Measurements from ENCODE around the gene ZNRF3. TPM values are rescaled to one million over a fixed set of nuclear protein-coding genes. Genes with fewer than 3 reads are reported as not detected.
"Not testable (repeated sequence)": the region's sequence is repeated elsewhere in the genome, so short reads cannot be mapped to it uniquely, and the experiment has no call there.

ZNRF3 gene
- total RNA-seq, 4 donors from 2014 or later: 17.2 to 22.8 (median 19.5) TPM

GRCh38 chr22:29004647-29005371 is 121.4 kb downstream of the ZNRF3 start:
- DNase-seq (ENCODE audit: low spot score in 2 of 2): no peak
- H3K4me3 ChIP-seq (ENCODE audit: low read depth, poor library complexity, severe bottlenecking): no peak overlapping the region
- TF ChIP-seq CTCF (IDR thresholded peaks at IDR 0.05) (no peak), POLR2A (IDR thresholded peaks at IDR 0.05) (no peak)
- WGBS, 2 donors: 32 to 37% methylated on average over 19 to 20 of the region's 20 CpGs
- intact Hi-C loops (cut with DNase I; ENCODE audit: low total_unique reads): no loop called here

GRCh38 chr22:29005754-29006153 is 122.4 kb downstream of the ZNRF3 start:
- 79 to 87% methylated on average over 8 of the region's 8 CpGs for WGBS, 2 donors
- DNase-seq (ENCODE audit: low spot score in 2 of 2); intact Hi-C loops (cut with DNase I; ENCODE audit: low total_unique reads); H3K4me3 ChIP-seq (ENCODE audit: low read depth, poor library complexity, severe bottlenecking): not testable (repeated sequence)

- intact Hi-C loops (cut with DNase I; ENCODE audit: low total_unique reads): no loop called here
- 90 to 94% methylated on average over 8 of the region's 8 CpGs for WGBS, 2 donors
Measured at GRCh38 chr22:29006346-29006745, 123.0 kb downstream of the ZNRF3 start.

GRCh38 chr22:29009148-29009547 is 125.8 kb downstream of the ZNRF3 start:
- intact Hi-C loops (cut with DNase I; ENCODE audit: low total_unique reads): no loop called here
- no peak for TF ChIP-seq POLR2A (IDR thresholded peaks at IDR 0.05)
- TF ChIP-seq CTCF (IDR thresholded peaks at IDR 0.05): no peak
- 93% methylated on average over 5 of the region's 5 CpGs for WGBS, 2 donors
- no peak overlapping the region for H3K4me3 ChIP-seq (ENCODE audit: low read depth, poor library complexity, severe bottlenecking)
- no peak for DNase-seq (ENCODE audit: low spot score in 2 of 2)

More at GRCh38 chr22:29006346-29006745, 123.0 kb downstream of the ZNRF3 start:
- H3K4me3 ChIP-seq (ENCODE audit: low read depth, poor library complexity, severe bottlenecking): no peak overlapping the region
- no peak for DNase-seq (ENCODE audit: low spot score in 2 of 2)
- TF ChIP-seq POLR2A (IDR thresholded peaks at IDR 0.05) (no peak), CTCF (IDR thresholded peaks at IDR 0.05) (no peak)

GRCh38 chr22:29011240-29012100 is 128.1 kb downstream of the ZNRF3 start:
- DNase-seq (ENCODE audit: low spot score in 2 of 2): no peak
- 55 to 59% methylated on average over 14 of the region's 14 CpGs for WGBS, 2 donors
- intact Hi-C loops (cut with DNase I; ENCODE audit: low total_unique reads): no loop called here
- no peak overlapping the region for H3K4me3 ChIP-seq (ENCODE audit: low read depth, poor library complexity, severe bottlenecking)
- TF ChIP-seq CTCF (IDR thresholded peaks at IDR 0.05): no peak
- no peak for TF ChIP-seq POLR2A (IDR thresholded peaks at IDR 0.05)

- 68 to 79% methylated on average over 4 of the region's 4 CpGs for WGBS, 2 donors
- intact Hi-C loops (cut with DNase I; ENCODE audit: low total_unique reads): no loop called here
- DNase-seq (ENCODE audit: low spot score in 2 of 2): no peak
- no peak overlapping the region for H3K4me3 ChIP-seq (ENCODE audit: low read depth, poor library complexity, severe bottlenecking)
- no peak for TF ChIP-seq POLR2A (IDR thresholded peaks at IDR 0.05)
- no peak for TF ChIP-seq CTCF (IDR thresholded peaks at IDR 0.05)
Measured at GRCh38 chr22:29012101-29012433, 128.7 kb downstream of the ZNRF3 start.
